ENCODE measurements around the gene SAMD4B.

- TF ChIP-seq CTCF (IDR thresholded peaks at IDR 0.05) (no peak), POLR2AphosphoS5 (IDR thresholded peaks at IDR 0.05) (no peak)
Measured at GRCh38 chr19:39355253-39355652, 13.0 kb downstream of the SAMD4B start.
